ENCODE results near the gene CST6.

CST6 gene

GRCh38 chr11:65977621-65978390 is 34.0 kb upstream of the CST6 start:
- no peak for TF ChIP-seq CTCF (IDR thresholded peaks at IDR 0.05; ENCODE audit: low read depth, low read length)

GRCh38 chr11:65978391-65979238 is 33.2 kb upstream of the CST6 start:
- DNase-seq: no peak
- no peak overlapping the region for H3K4me3 ChIP-seq (ENCODE audit: low read depth, low read length)
- peaks cover 36% of the 10 kb centered on the region for H3K36me3 ChIP-seq
- TF ChIP-seq CTCF (IDR thresholded peaks at IDR 0.05; ENCODE audit: low read depth, low read length): no peak
- no peaks in the 10 kb centered on the region for H3K4me1 ChIP-seq
- no peaks in the 10 kb centered on the region for H3K9me3 ChIP-seq
- no peaks in the 10 kb centered on the region for H3K27me3 ChIP-seq

More at GRCh38 chr11:65977621-65978390, 34.0 kb upstream of the CST6 start:
- H3K9me3 ChIP-seq: no peaks in the 10 kb centered on the region
- no peak for DNase-seq
- no peaks in the 10 kb centered on the region for H3K27me3 ChIP-seq
- no peak overlapping the region for H3K4me3 ChIP-seq (ENCODE audit: low read depth, low read length)
- peaks cover 36% of the 10 kb centered on the region for H3K36me3 ChIP-seq
- no peaks in the 10 kb centered on the region for H3K4me1 ChIP-seq

GRCh38 chr11:65979261-65979759 is 32.5 kb upstream of the CST6 start:
- peaks cover 36% of the 10 kb centered on the region for H3K36me3 ChIP-seq
- no peaks in the 10 kb centered on the region for H3K27me3 ChIP-seq
- H3K9me3 ChIP-seq: no peaks in the 10 kb centered on the region
- no peak overlapping the region for H3K4me3 ChIP-seq (ENCODE audit: low read depth, low read length)
- no peak for DNase-seq
- H3K4me1 ChIP-seq: no peaks in the 10 kb centered on the region
- no peak for TF ChIP-seq CTCF (IDR thresholded peaks at IDR 0.05; ENCODE audit: low read depth, low read length)

DNA sequence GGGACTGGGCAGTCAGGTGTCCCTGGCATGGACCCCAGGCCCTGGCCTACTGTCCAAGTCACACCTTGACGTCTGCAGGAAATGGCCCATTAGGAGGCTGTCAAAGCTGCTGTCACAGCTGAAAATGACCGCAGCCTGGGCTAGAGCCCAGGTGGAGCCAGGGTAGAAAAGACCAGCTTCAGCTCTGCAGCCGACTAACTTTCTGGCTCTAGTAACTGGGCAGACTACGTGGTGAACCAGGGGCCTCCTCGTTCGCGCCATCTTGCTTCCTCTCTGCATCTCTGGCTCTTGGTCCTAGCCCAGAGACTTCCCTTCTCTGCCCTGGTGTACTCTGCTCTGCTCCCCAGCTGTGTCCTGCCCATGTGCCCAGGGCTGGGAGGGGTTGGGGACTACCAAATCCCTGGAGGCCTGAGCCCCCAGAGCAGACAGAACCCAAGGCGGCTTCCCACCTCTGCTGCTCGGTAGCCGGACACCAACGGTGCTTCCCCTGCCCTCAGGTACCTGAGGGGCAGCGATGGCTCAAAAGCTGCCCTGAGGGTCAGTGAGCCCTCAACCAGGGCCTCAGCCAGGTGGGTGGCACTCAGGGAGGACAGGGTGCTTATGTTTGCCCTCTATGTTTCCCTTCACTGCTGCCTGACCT is 30.6 kb upstream of the CST6 start:
- no peak overlapping the region for H3K4me3 ChIP-seq (ENCODE audit: low read depth, low read length)
- no peaks in the 10 kb centered on the region for H3K4me1 ChIP-seq
- no peak for DNase-seq
- no peak for TF ChIP-seq CTCF (IDR thresholded peaks at IDR 0.05; ENCODE audit: low read depth, low read length)
- H3K27me3 ChIP-seq: no peaks in the 10 kb centered on the region
- H3K36me3 ChIP-seq: peaks cover 32% of the 10 kb centered on the region
- no peaks in the 10 kb centered on the region for H3K9me3 ChIP-seq

GRCh38 chr11:65981972-65982823 is 29.6 kb upstream of the CST6 start:
- H3K27me3 ChIP-seq: no peaks in the 10 kb centered on the region
- H3K9me3 ChIP-seq: no peaks in the 10 kb centered on the region
- H3K4me1 ChIP-seq: no peaks in the 10 kb centered on the region
- H3K36me3 ChIP-seq: peaks cover 22% of the 10 kb centered on the region
- DNase-seq: no peak
- no peak overlapping the region for H3K4me3 ChIP-seq (ENCODE audit: low read depth, low read length)
- no peak for TF ChIP-seq CTCF (IDR thresholded peaks at IDR 0.05; ENCODE audit: low read depth, low read length)
